ENCODE results near the gene NCOA5. TPM values are rescaled to one million over a fixed set of nuclear protein-coding genes. Genes with fewer than 3 reads are reported as not detected.

The NCOA5 gene
- total and polyA plus RNA-seq, 10 of the 15 experiments (the other 5 are each of a cell fraction or from before 2014, with no cell fraction given): 7.7 to 38.1 (median 30.1) TPM

DNA sequence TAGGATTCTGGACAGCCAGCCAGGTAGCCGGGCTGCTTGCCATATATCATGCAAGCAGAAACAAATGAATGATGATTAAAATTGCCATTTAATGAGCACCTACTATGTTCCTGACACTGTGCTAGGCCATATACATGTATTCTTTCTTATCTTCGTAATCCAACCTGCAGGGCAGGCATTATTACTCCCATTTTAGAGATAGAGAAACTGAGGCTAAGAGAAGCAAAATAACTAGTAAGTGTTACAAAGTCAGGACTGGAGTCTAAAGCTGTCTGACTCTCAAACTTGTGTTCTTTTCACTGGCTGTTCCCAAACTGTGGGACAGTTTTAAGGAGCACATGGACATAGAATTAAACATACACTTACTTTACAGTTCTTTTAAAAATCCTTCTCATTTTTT, 30.4 kb upstream of the NCOA5 start (continued):
- TF ChIP-seq, protein P1, sequence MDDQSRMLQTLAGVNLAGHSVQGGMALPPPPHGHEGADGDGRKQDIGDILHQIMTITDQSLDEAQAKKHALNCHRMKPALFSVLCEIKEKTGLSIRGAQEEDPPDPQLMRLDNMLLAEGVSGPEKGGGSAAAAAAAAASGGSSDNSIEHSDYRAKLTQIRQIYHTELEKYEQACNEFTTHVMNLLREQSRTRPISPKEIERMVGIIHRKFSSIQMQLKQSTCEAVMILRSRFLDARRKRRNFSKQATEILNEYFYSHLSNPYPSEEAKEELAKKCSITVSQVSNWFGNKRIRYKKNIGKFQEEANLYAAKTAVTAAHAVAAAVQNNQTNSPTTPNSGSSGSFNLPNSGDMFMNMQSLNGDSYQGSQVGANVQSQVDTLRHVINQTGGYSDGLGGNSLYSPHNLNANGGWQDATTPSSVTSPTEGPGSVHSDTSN (IDR thresholded peaks at IDR 0.05; ENCODE audit: insufficient replicate concordance, low read depth, low read length): no peak
- TF ChIP-seq, protein P2, sequence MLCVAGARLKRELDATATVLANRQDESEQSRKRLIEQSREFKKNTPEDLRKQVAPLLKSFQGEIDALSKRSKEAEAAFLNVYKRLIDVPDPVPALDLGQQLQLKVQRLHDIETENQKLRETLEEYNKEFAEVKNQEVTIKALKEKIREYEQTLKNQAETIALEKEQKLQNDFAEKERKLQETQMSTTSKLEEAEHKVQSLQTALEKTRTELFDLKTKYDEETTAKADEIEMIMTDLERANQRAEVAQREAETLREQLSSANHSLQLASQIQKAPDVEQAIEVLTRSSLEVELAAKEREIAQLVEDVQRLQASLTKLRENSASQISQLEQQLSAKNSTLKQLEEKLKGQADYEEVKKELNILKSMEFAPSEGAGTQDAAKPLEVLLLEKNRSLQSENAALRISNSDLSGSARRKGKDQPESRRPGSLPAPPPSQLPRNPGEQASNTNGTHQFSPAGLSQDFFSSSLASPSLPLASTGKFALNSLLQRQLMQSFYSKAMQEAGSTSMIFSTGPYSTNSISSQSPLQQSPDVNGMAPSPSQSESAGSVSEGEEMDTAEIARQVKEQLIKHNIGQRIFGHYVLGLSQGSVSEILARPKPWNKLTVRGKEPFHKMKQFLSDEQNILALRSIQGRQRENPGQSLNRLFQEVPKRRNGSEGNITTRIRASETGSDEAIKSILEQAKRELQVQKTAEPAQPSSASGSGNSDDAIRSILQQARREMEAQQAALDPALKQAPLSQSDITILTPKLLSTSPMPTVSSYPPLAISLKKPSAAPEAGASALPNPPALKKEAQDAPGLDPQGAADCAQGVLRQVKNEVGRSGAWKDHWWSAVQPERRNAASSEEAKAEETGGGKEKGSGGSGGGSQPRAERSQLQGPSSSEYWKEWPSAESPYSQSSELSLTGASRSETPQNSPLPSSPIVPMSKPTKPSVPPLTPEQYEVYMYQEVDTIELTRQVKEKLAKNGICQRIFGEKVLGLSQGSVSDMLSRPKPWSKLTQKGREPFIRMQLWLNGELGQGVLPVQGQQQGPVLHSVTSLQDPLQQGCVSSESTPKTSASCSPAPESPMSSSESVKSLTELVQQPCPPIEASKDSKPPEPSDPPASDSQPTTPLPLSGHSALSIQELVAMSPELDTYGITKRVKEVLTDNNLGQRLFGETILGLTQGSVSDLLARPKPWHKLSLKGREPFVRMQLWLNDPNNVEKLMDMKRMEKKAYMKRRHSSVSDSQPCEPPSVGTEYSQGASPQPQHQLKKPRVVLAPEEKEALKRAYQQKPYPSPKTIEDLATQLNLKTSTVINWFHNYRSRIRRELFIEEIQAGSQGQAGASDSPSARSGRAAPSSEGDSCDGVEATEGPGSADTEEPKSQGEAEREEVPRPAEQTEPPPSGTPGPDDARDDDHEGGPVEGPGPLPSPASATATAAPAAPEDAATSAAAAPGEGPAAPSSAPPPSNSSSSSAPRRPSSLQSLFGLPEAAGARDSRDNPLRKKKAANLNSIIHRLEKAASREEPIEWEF (IDR thresholded peaks at IDR 0.05; ENCODE audit: insufficient replicate concordance, low read depth, low read length): no peak
- TF ChIP-seq, protein P3, sequence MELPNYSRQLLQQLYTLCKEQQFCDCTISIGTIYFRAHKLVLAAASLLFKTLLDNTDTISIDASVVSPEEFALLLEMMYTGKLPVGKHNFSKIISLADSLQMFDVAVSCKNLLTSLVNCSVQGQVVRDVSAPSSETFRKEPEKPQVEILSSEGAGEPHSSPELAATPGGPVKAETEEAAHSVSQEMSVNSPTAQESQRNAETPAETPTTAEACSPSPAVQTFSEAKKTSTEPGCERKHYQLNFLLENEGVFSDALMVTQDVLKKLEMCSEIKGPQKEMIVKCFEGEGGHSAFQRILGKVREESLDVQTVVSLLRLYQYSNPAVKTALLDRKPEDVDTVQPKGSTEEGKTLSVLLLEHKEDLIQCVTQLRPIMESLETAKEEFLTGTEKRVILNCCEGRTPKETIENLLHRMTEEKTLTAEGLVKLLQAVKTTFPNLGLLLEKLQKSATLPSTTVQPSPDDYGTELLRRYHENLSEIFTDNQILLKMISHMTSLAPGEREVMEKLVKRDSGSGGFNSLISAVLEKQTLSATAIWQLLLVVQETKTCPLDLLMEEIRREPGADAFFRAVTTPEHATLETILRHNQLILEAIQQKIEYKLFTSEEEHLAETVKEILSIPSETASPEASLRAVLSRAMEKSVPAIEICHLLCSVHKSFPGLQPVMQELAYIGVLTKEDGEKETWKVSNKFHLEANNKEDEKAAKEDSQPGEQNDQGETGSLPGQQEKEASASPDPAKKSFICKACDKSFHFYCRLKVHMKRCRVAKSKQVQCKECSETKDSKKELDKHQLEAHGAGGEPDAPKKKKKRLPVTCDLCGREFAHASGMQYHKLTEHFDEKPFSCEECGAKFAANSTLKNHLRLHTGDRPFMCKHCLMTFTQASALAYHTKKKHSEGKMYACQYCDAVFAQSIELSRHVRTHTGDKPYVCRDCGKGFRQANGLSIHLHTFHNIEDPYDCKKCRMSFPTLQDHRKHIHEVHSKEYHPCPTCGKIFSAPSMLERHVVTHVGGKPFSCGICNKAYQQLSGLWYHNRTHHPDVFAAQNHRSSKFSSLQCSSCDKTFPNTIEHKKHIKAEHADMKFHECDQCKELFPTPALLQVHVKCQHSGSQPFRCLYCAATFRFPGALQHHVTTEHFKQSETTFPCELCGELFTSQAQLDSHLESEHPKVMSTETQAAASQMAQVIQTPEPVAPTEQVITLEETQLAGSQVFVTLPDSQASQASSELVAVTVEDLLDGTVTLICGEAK (IDR thresholded peaks at IDR 0.05; ENCODE audit: borderline replicate concordance): no peak
- TF ChIP-seq TBL1XR1 (IDR thresholded peaks at IDR 0.05; ENCODE audit: low read depth, low read length) (no peak), KLF5 (IDR thresholded peaks at IDR 0.05; ENCODE audit: partially characterized antibody) (no peak), TCF3 (IDR thresholded peaks at IDR 0.05; ENCODE audit: borderline replicate concordance, insufficient read depth, low read depth, low read length) (no peak), RAD51 (IDR thresholded peaks at IDR 0.05) (no peak), PML (IDR thresholded peaks at IDR 0.05; ENCODE audit: low read length) (no peak)
- TF ChIP-seq, protein P4, sequence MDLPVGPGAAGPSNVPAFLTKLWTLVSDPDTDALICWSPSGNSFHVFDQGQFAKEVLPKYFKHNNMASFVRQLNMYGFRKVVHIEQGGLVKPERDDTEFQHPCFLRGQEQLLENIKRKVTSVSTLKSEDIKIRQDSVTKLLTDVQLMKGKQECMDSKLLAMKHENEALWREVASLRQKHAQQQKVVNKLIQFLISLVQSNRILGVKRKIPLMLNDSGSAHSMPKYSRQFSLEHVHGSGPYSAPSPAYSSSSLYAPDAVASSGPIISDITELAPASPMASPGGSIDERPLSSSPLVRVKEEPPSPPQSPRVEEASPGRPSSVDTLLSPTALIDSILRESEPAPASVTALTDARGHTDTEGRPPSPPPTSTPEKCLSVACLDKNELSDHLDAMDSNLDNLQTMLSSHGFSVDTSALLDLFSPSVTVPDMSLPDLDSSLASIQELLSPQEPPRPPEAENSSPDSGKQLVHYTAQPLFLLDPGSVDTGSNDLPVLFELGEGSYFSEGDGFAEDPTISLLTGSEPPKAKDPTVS (IDR thresholded peaks at IDR 0.05; ENCODE audit: low read depth, low read length): no peak
- TF ChIP-seq, protein P5, sequence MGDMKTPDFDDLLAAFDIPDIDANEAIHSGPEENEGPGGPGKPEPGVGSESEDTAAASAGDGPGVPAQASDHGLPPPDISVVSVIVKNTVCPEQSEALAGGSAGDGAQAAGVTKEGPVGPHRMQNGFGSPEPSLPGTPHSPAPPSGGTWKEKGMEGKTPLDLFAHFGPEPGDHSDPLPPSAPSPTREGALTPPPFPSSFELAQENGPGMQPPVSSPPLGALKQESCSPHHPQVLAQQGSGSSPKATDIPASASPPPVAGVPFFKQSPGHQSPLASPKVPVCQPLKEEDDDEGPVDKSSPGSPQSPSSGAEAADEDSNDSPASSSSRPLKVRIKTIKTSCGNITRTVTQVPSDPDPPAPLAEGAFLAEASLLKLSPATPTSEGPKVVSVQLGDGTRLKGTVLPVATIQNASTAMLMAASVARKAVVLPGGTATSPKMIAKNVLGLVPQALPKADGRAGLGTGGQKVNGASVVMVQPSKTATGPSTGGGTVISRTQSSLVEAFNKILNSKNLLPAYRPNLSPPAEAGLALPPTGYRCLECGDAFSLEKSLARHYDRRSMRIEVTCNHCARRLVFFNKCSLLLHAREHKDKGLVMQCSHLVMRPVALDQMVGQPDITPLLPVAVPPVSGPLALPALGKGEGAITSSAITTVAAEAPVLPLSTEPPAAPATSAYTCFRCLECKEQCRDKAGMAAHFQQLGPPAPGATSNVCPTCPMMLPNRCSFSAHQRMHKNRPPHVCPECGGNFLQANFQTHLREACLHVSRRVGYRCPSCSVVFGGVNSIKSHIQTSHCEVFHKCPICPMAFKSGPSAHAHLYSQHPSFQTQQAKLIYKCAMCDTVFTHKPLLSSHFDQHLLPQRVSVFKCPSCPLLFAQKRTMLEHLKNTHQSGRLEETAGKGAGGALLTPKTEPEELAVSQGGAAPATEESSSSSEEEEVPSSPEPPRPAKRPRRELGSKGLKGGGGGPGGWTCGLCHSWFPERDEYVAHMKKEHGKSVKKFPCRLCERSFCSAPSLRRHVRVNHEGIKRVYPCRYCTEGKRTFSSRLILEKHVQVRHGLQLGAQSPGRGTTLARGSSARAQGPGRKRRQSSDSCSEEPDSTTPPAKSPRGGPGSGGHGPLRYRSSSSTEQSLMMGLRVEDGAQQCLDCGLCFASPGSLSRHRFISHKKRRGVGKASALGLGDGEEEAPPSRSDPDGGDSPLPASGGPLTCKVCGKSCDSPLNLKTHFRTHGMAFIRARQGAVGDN (IDR thresholded peaks at IDR 0.05): no peak
- TF ChIP-seq, protein P6, sequence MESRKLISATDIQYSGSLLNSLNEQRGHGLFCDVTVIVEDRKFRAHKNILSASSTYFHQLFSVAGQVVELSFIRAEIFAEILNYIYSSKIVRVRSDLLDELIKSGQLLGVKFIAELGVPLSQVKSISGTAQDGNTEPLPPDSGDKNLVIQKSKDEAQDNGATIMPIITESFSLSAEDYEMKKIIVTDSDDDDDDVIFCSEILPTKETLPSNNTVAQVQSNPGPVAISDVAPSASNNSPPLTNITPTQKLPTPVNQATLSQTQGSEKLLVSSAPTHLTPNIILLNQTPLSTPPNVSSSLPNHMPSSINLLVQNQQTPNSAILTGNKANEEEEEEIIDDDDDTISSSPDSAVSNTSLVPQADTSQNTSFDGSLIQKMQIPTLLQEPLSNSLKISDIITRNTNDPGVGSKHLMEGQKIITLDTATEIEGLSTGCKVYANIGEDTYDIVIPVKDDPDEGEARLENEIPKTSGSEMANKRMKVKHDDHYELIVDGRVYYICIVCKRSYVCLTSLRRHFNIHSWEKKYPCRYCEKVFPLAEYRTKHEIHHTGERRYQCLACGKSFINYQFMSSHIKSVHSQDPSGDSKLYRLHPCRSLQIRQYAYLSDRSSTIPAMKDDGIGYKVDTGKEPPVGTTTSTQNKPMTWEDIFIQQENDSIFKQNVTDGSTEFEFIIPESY (IDR thresholded peaks at IDR 0.05): no peak

Measured in GM12878 (cell line).